Endothelial cell of umbilical vein (primary cell): ENCODE results near the gene SNX24. TPM values are rescaled to one million over a fixed set of nuclear protein-coding genes. Genes with fewer than 3 reads are reported as not detected.

ENCODE experiments used
- BruUV-seq: library from RNA; stranded (reverse); fragments of 400-500 nt; replicated peaks from 2 replicates; lab custom pipeline; 2021; lab: Mats Ljungman, UMichigan
- CTCF ChIA-PET: fragments of 300-600, 350-600 bp; sonication (Branson Sonifier 250); formaldehyde crosslinking; loops from one replicate; lab custom pipeline; 2021; ENCODE audit warnings: antibody characterized with exemption, inconsistent platforms; lab: Charles Lee
- POLR2A ChIA-PET: fragments of 300-600, 350-600 bp; sonication (Branson Sonifier 250); formaldehyde crosslinking; loops from one replicate; lab custom pipeline; 2021; ENCODE audit warnings: antibody characterized with exemption, inconsistent platforms; lab: Charles Lee
- DNase-seq: peaks from one replicate; pipeline ENCODE4 v3.0.0-alpha.2; 2011; ENCODE audit warnings: low read depth, low spot score
- FAIRE-seq: peaks from 2 replicates; lab custom pipeline; 2011; peaks lifted over from hg19 to GRCh38; lab: Jason Lieb, UNC
- H2AFZ ChIP-seq: 2 replicates; pipeline ENCODE4 v1.6.0; 2012; ENCODE audit warnings: low read depth, low read length, control low read depth, inconsistent platforms
- H3K27ac ChIP-seq: 2 replicates; pipeline ENCODE4 v1.5.1; 2011; ENCODE audit warnings: low read depth, mild to moderate bottlenecking, control low read depth, low read length, moderate library complexity; ENCODE audit not compliant: insufficient read depth
- H3K27me3 ChIP-seq, 2 experiments: 2 replicates each; pipeline versions ENCODE4 v1.6.0 to v1.6.1; 2011; ENCODE audit warnings: low read length in 2 of 2, mixed read lengths in 1 of 2; ENCODE audit not compliant: control insufficient read depth in 2 of 2, insufficient read depth in 2 of 2
- H3K36me3 ChIP-seq, 2 experiments: 2 replicates in 1 of 2; 3 replicates in 1 of 2; pipeline ENCODE4 v1.5.1; 2011; ENCODE audit warnings: low read length in 2 of 2, mild to moderate bottlenecking in 1 of 2, moderate library complexity in 1 of 2; ENCODE audit not compliant: control insufficient read depth in 2 of 2, insufficient read depth in 2 of 2; ENCODE audit errors: extremely low read depth in 1 of 2
- H3K4me1 ChIP-seq: 3 replicates; pipeline ENCODE4 v1.5.1; 2011; ENCODE audit warnings: mild to moderate bottlenecking, low read length; ENCODE audit not compliant: control insufficient read depth, insufficient read depth; ENCODE audit errors: extremely low read depth
- H3K4me2 ChIP-seq: 2 replicates; pipeline ENCODE4 v1.6.1; 2011; ENCODE audit warnings: low read length, control low read depth, mixed read lengths; ENCODE audit not compliant: insufficient read depth
- H3K4me3 ChIP-seq, 3 experiments: fragments of 200-600 bp in 1 of 3; sonication (generic), shearing (Covaris generic) in 1 of 3; replicated peaks in 1 of 3; 2 replicates each; pipeline ENCODE4 v1.5.1; 2011 to 2016; ENCODE audit warnings: control low read depth in 3 of 3, low read length in 3 of 3, mild to moderate bottlenecking in 2 of 3, inconsistent platforms in 1 of 3, low read depth in 1 of 3, moderate library complexity in 1 of 3; ENCODE audit not compliant: insufficient read depth in 1 of 3
- H3K79me2 ChIP-seq: 2 replicates; pipeline ENCODE4 v1.6.0; 2012; ENCODE audit warnings: low read length, inconsistent platforms; ENCODE audit not compliant: control insufficient read depth, insufficient read depth
- H3K9ac ChIP-seq: replicated peaks from 2 replicates; pipeline ENCODE3; 2011; ENCODE audit warnings: low read length, control low read depth; ENCODE audit not compliant: insufficient read depth; ENCODE audit errors: extremely low read depth
- H3K9me1 ChIP-seq: replicated peaks from 3 replicates; pipeline ENCODE4 v1.6.0; 2011; ENCODE audit warnings: mild to moderate bottlenecking, low read length; ENCODE audit not compliant: control insufficient read depth, insufficient read depth; ENCODE audit errors: extremely low read depth
- H3K9me3 ChIP-seq: replicated peaks from 2 replicates; pipeline ENCODE4 v1.5.1; 2012; ENCODE audit warnings: low read length, inconsistent platforms; ENCODE audit not compliant: control insufficient read depth, insufficient read depth
- H4K20me1 ChIP-seq: replicated peaks from 2 replicates; pipeline ENCODE3; 2011; ENCODE audit warnings: mild to moderate bottlenecking, low read length; ENCODE audit not compliant: control insufficient read depth, insufficient read depth; ENCODE audit errors: extremely low read depth
- EZH2 ChIP-seq: IDR thresholded peaks from 2 replicates; pipeline ENCODE4 v1.6.1; 2012; ENCODE audit warnings: borderline replicate concordance, low read depth, mild to moderate bottlenecking, moderate library complexity, low read length, inconsistent platforms; ENCODE audit not compliant: severe bottlenecking
- FOS ChIP-seq: IDR thresholded peaks from 2 replicates; pipeline ENCODE4 v1.6.1; 2011; ENCODE audit warnings: mild to moderate bottlenecking, low read length, moderate library complexity, borderline replicate concordance; ENCODE audit not compliant: insufficient read depth
- GATA2 ChIP-seq: IDR thresholded peaks from 2 replicates; pipeline ENCODE4 v1.7.0; 2011; ENCODE audit warnings: low read depth, mild to moderate bottlenecking, moderate library complexity, mixed read lengths, low read length; ENCODE audit not compliant: insufficient read length, insufficient read depth
- POLR2A ChIP-seq: IDR thresholded peaks from 2 replicates; pipeline ENCODE4 v1.6.1; 2012; ENCODE audit warnings: low read depth, mild to moderate bottlenecking, control low read depth, low read length
- POLR2AphosphoS5 ChIP-seq: IDR thresholded peaks from 2 replicates; pipeline ENCODE4 v1.6.1; 2012; ENCODE audit warnings: low read depth, mild to moderate bottlenecking, control low read depth, low read length, moderate library complexity; ENCODE audit not compliant: insufficient read depth
- dilution Hi-C: fragments of 300-500 bp; cut with MboI; formaldehyde crosslinking; loops from one replicate; pipeline ENCODE4 v1.15.0; 2019; ENCODE audit warnings: low sequenced_read_pairs; ENCODE audit not compliant: extremely low pct_ligation_motif_present
- intact Hi-C: fragments of 100-400 bp; cut with micrococcal nuclease; formaldehyde crosslinking; loops from one replicate; pipeline ENCODE4 v1.10.0; 2022
- polyA plus RNA-seq, 4 experiments: library from polyadenylated mRNA; depleted of rRNA in 3 of 4; stranded (reverse) in 3 of 4; unstranded in 1 of 4; fragments of >200 nt; gene quantifications; 2 replicates each; pipeline versions ENCODE4 v1.2.1 to v1.2.3, GENCODE V29; 2011 to 2012; ENCODE audit warnings: missing spikeins in 1 of 4
- total RNA-seq: library from RNA; stranded (reverse); gene quantifications from 2 replicates; pipeline ENCODE4 v1.2.3, GENCODE V29; 2021

The SNX24 gene
- total and polyA plus RNA-seq, 2 donors (not counting 3 experiments of a cell fraction or from before 2014, with no cell fraction given) = 2.9 to 14.9 TPM

- Histone ChIP-seq H3K4me2 (peak within 1 kb of the TSS; percentile 90), H3K36me3 (no peaks in the 10 kb centered on the region), H3K9me1 (no peaks in the 10 kb centered on the region), H4K20me1 (no peaks in the 10 kb centered on the region), H3K27me3 (no peaks in the 10 kb centered on the region), H3K9me3 (no peaks in the 10 kb centered on the region), H3K4me3 (peak within 1 kb of the TSS; percentile 77 to 90 (median 85)), H2AFZ (peak within 1 kb of the TSS; percentile 99), H3K4me1 (peaks cover 8% of the 10 kb centered on the region), H3K27ac (peak within 1 kb of the TSS; percentile 44), H3K9ac (peak within 1 kb of the TSS; percentile 79), H3K79me2 (no peaks in the 10 kb centered on the region)
- intact Hi-C loops (loop anchor here (1.0 to 10.0 kb wide), 6 partner anchors 52 to 722 kb away; partner anchors contain the start of genes CSNK1G3, SNCAIP and SNX24), dilution Hi-C loops (no loop called here)
- ChIA-PET POLR2A (no interaction called here), CTCF (no interaction called here)
- peak; percentile 75 for FAIRE-seq
- DNase-seq = peak; percentile 86
- no peak for TF ChIP-seq FOS
- peak; percentile 74 for TF ChIP-seq POLR2AphosphoS5
- peak; percentile 82 for TF ChIP-seq POLR2A
- no TSS peak for BruUV-seq
Observed at GRCh38 chr5:123036391-123037103, 191.1 kb downstream of the SNX24 start, which contains the start of gene PPIC. Gene PPIC, minus strand, starts transcription at chr5:123036725. Its CDS starts 100 bp downstream, at chr5:123036625.

GRCh38 chr5:123037104-123037418 is 191.6 kb downstream of the SNX24 start:
- Histone ChIP-seq H3K27ac (peak overlapping the region; percentile 44), H3K4me3 (peak overlapping the region; percentile 77 to 90 (median 85)), H3K9ac (peak overlapping the region; percentile 79), H4K20me1 (no peaks in the 10 kb centered on the region), H3K36me3 (no peaks in the 10 kb centered on the region), H3K4me2 (peak overlapping the region; percentile 90), H3K9me3 (no peaks in the 10 kb centered on the region), H3K4me1 (peaks cover 8% of the 10 kb centered on the region), H3K27me3 (no peaks in the 10 kb centered on the region), H3K9me1 (no peaks in the 10 kb centered on the region), H3K79me2 (no peaks in the 10 kb centered on the region), H2AFZ (peak overlapping the region; percentile 99)
- dilution Hi-C loops = no loop called here
- intact Hi-C loops = loop anchor here (2.0 to 10.0 kb wide), 5 partner anchors 145 to 722 kb away; partner anchors contain the start of genes CSNK1G3, SNCAIP and SNX24
- ChIA-PET POLR2A (no interaction called here), CTCF (no interaction called here)
- BruUV-seq = TSS peak; percentile 30
- TF ChIP-seq EZH2 (no peak), GATA2 (peak; percentile 26)
- FAIRE-seq = no peak
- DNase-seq = no peak
